Neural cell (in vitro differentiated cells): Measurements from ENCODE around the gene KLHL36. TPM values are rescaled to one million over a fixed set of nuclear protein-coding genes. Genes with fewer than 3 reads are reported as not detected.

Source experiments
- H2AFZ ChIP-seq: fragments of 200-600, 300-800 bp; sonication (generic), shearing (Covaris generic); 2 replicates; pipeline ENCODE4 v1.6.0; 2014; ENCODE audit warnings: low read depth, mild to moderate bottlenecking, antibody characterized with exemption, low read length, moderate library complexity
- H3F3A ChIP-seq: fragments of 200-600 bp; shearing (Covaris generic); 2 replicates; pipeline ENCODE4 v1.6.1; 2016; ENCODE audit warnings: mild to moderate bottlenecking, moderate library complexity, mixed read lengths, antibody characterized with exemption, low read length; ENCODE audit not compliant: insufficient read depth, poor library complexity, severe bottlenecking
- H3K27ac ChIP-seq: fragments of 200-600, 300-800 bp; sonication (generic), shearing (Covaris generic); 2 replicates; pipeline ENCODE4 v1.5.1; 2014; ENCODE audit warnings: mild to moderate bottlenecking, low read length, moderate library complexity
- H3K27me3 ChIP-seq: fragments of 300-800, 200-600 bp; sonication (generic), shearing (Covaris generic); 2 replicates; pipeline ENCODE4 v1.6.0; 2014; ENCODE audit warnings: mild to moderate bottlenecking, low read depth, low read length, moderate library complexity; ENCODE audit not compliant: insufficient read depth
- H3K36me3 ChIP-seq: fragments of 300-800, 200-600 bp; sonication (generic), shearing (Covaris generic); 2 replicates; pipeline ENCODE4 v1.5.1; 2014; ENCODE audit warnings: mild to moderate bottlenecking, antibody characterized with exemption, low read length, moderate library complexity; ENCODE audit not compliant: insufficient read depth
- H3K4me2 ChIP-seq: fragments of 300-800, 200-600 bp; sonication (generic), shearing (Covaris generic); 2 replicates; pipeline ENCODE4 v1.6.0; 2014; ENCODE audit warnings: mild to moderate bottlenecking, low read length
- H3K4me3 ChIP-seq: fragments of 300-800, 200-600 bp; sonication (generic), shearing (Covaris generic); 2 replicates; pipeline ENCODE4 v1.5.1; 2014; ENCODE audit warnings: mild to moderate bottlenecking, low read length, moderate library complexity
- H3K79me2 ChIP-seq: fragments of 200-600 bp; shearing (Covaris generic); replicated peaks from 2 replicates; pipeline ENCODE4 v1.6.0; 2014; ENCODE audit warnings: mild to moderate bottlenecking, low read length, moderate library complexity; ENCODE audit not compliant: insufficient read depth
- H3K9ac ChIP-seq: fragments of 300-800, 200-600 bp; sonication (generic), shearing (Covaris generic); 2 replicates; pipeline ENCODE4 v1.6.1; 2016; ENCODE audit warnings: mild to moderate bottlenecking, low read length, mixed read lengths
- H3K9me2 ChIP-seq: fragments of 200-600 bp; shearing (Covaris generic); 2 replicates; pipeline ENCODE4 v1.6.1; 2016; ENCODE audit warnings: mild to moderate bottlenecking, low read length, mixed read lengths; ENCODE audit not compliant: insufficient read depth
- H3K9me3 ChIP-seq: fragments of 200-600, 300-800 bp; sonication (generic), shearing (Covaris generic); 2 replicates; pipeline ENCODE4 v1.6.1; 2016; ENCODE audit warnings: mild to moderate bottlenecking, mixed run types, low read length, moderate library complexity, mixed read lengths
- H4K20me1 ChIP-seq: fragments of 200-600 bp; shearing (Covaris generic); 2 replicates; pipeline ENCODE4 v1.6.1; 2016; ENCODE audit warnings: mild to moderate bottlenecking, mixed run types; ENCODE audit not compliant: insufficient read depth
- EP300 ChIP-seq: fragments of 450-650 bp; conservative IDR thresholded peaks from 2 replicates; pipeline ENCODE4 v1.6.1; 2014; ENCODE audit warnings: antibody characterized with exemption, mild to moderate bottlenecking, moderate library complexity; ENCODE audit not compliant: poor library complexity, severe bottlenecking
- EZH2 ChIP-seq: fragments of 200-600, 300-800 bp; shearing (Covaris generic), sonication (generic); IDR thresholded peaks from 2 replicates; pipeline ENCODE4 v1.6.1; 2014; ENCODE audit warnings: antibody characterized with exemption, low read length, borderline replicate concordance, mild to moderate bottlenecking; ENCODE audit not compliant: insufficient read depth, poor library complexity, severe bottlenecking
- MXI1 ChIP-seq: fragments of 450-650 bp; conservative IDR thresholded peaks from 2 replicates; pipeline ENCODE4 v1.6.1; 2014; ENCODE audit warnings: antibody characterized with exemption, mild to moderate bottlenecking; ENCODE audit not compliant: poor library complexity, severe bottlenecking
- POLR2AphosphoS5 ChIP-seq: IDR thresholded peaks from 2 replicates; pipeline ENCODE4 v1.6.1; 2012
- RAD21 ChIP-seq: fragments of 450-650 bp; conservative IDR thresholded peaks from 2 replicates; pipeline ENCODE4 v1.6.1; 2014; ENCODE audit warnings: antibody characterized with exemption, mild to moderate bottlenecking, moderate library complexity
- SMC3 ChIP-seq: fragments of 450-650 bp; conservative IDR thresholded peaks from 2 replicates; pipeline ENCODE4 v1.6.1; 2014; ENCODE audit warnings: antibody characterized with exemption, mild to moderate bottlenecking, moderate library complexity; ENCODE audit not compliant: poor library complexity
- TAF1 ChIP-seq: IDR thresholded peaks from 2 replicates; pipeline ENCODE4 v1.6.1; 2012; ENCODE audit warnings: low read depth
- polyA plus RNA-seq: library from polyadenylated mRNA; depleted of rRNA; stranded (reverse); fragments of >200 nt; gene quantifications from 2 replicates; pipeline ENCODE4 v1.2.3, GENCODE V29; 2014
- TF ChIP-seq, protein P1 (sequence below): IDR thresholded peaks from 2 replicates; pipeline ENCODE4 v1.6.1; 2012; ENCODE audit warnings: borderline replicate concordance
- TF ChIP-seq, protein P2 (sequence below): fragments of 450-650 bp; IDR thresholded peaks from 2 replicates; pipeline ENCODE4 v1.5.1; 2014; ENCODE audit warnings: antibody characterized with exemption, mild to moderate bottlenecking, moderate library complexity; ENCODE audit not compliant: poor library complexity, severe bottlenecking

The KLHL36 gene
- polyA plus RNA-seq, 1 donor from 2014 or later: 43.8 TPM

DNA sequence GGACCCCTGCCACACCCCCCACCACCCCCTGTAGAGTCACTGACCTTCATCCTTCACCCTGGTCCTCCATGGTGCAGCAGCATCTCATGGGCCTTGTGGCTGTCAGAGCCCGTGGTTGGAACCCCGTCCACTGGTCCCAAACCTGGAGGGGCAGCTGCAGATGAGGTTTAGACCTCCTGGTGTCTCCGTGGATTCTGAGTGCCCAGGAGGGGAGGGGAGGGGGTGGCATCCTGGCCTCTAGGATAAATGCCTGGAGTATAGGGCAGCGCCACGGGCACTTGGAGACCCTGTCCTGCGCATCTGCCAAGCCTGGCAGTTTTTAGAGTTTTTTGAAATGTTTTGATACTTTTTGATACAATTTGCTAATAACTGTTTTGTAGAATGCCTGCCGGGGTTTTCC is 17.5 kb downstream of the KLHL36 start:
- no peaks in the 10 kb centered on the region for H4K20me1 ChIP-seq
- H3K79me2 ChIP-seq: no peaks in the 10 kb centered on the region
- H3F3A ChIP-seq: no peaks in the 10 kb centered on the region
- H3K9ac ChIP-seq: no peak overlapping the region
- H3K4me3 ChIP-seq: no peak overlapping the region
- no peaks in the 10 kb centered on the region for H3K9me2 ChIP-seq
- H3K36me3 ChIP-seq: no peaks in the 10 kb centered on the region
- TF ChIP-seq, protein P1, sequence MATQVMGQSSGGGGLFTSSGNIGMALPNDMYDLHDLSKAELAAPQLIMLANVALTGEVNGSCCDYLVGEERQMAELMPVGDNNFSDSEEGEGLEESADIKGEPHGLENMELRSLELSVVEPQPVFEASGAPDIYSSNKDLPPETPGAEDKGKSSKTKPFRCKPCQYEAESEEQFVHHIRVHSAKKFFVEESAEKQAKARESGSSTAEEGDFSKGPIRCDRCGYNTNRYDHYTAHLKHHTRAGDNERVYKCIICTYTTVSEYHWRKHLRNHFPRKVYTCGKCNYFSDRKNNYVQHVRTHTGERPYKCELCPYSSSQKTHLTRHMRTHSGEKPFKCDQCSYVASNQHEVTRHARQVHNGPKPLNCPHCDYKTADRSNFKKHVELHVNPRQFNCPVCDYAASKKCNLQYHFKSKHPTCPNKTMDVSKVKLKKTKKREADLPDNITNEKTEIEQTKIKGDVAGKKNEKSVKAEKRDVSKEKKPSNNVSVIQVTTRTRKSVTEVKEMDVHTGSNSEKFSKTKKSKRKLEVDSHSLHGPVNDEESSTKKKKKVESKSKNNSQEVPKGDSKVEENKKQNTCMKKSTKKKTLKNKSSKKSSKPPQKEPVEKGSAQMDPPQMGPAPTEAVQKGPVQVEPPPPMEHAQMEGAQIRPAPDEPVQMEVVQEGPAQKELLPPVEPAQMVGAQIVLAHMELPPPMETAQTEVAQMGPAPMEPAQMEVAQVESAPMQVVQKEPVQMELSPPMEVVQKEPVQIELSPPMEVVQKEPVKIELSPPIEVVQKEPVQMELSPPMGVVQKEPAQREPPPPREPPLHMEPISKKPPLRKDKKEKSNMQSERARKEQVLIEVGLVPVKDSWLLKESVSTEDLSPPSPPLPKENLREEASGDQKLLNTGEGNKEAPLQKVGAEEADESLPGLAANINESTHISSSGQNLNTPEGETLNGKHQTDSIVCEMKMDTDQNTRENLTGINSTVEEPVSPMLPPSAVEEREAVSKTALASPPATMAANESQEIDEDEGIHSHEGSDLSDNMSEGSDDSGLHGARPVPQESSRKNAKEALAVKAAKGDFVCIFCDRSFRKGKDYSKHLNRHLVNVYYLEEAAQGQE: no peak
- TF ChIP-seq SMC3: no peak
- no peak for TF ChIP-seq EZH2
- TF ChIP-seq TAF1: no peak
- TF ChIP-seq EP300: no peak
- TF ChIP-seq MXI1: no peak
- no peak for TF ChIP-seq RAD21
- no peak for TF ChIP-seq POLR2AphosphoS5
- TF ChIP-seq, protein P2, sequence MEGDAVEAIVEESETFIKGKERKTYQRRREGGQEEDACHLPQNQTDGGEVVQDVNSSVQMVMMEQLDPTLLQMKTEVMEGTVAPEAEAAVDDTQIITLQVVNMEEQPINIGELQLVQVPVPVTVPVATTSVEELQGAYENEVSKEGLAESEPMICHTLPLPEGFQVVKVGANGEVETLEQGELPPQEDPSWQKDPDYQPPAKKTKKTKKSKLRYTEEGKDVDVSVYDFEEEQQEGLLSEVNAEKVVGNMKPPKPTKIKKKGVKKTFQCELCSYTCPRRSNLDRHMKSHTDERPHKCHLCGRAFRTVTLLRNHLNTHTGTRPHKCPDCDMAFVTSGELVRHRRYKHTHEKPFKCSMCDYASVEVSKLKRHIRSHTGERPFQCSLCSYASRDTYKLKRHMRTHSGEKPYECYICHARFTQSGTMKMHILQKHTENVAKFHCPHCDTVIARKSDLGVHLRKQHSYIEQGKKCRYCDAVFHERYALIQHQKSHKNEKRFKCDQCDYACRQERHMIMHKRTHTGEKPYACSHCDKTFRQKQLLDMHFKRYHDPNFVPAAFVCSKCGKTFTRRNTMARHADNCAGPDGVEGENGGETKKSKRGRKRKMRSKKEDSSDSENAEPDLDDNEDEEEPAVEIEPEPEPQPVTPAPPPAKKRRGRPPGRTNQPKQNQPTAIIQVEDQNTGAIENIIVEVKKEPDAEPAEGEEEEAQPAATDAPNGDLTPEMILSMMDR: no peak
- H3K27ac ChIP-seq: no peak overlapping the region
- H3K9me3 ChIP-seq: no peaks in the 10 kb centered on the region
- no peak overlapping the region for H3K4me2 ChIP-seq
- no peak overlapping the region for H2AFZ ChIP-seq
- H3K27me3 ChIP-seq: no peaks in the 10 kb centered on the region

GRCh38 chr16:84667600-84668309 is 19.4 kb downstream of the KLHL36 start:
- Histone ChIP-seq H3K27ac (no peak overlapping the region), H2AFZ (no peak overlapping the region), H3K27me3 (peaks cover 3% of the 10 kb centered on the region), H3K9ac (no peak overlapping the region), H3K4me3 (no peak overlapping the region), H3K9me3 (no peaks in the 10 kb centered on the region), H3K79me2 (no peaks in the 10 kb centered on the region), H4K20me1 (no peaks in the 10 kb centered on the region), H3K9me2 (no peaks in the 10 kb centered on the region), H3K4me2 (no peak overlapping the region), H3K36me3 (no peaks in the 10 kb centered on the region), H3F3A (no peaks in the 10 kb centered on the region)
- TF ChIP-seq POLR2AphosphoS5 (no peak), MXI1 (no peak), RAD21 (no peak), EP300 (no peak), SMC3 (no peak), EZH2 (no peak), TAF1 (no peak)
- TF ChIP-seq, protein P1: no peak
- TF ChIP-seq, protein P2: no peak
